K562 (cell line): ENCODE data around the gene DHRS7C. TPM values are rescaled to one million over a fixed set of nuclear protein-coding genes. Genes with fewer than 3 reads are reported as not detected.

Experiments
- ATAC-seq: fragments of 200-7000 bp; cut with Tn5 transposase; 3 replicates; pipeline ENCODE4 v1.9.1; 2020; ENCODE audit warnings: moderate library complexity
- BruUV-seq: library from RNA; stranded (reverse); fragments of 400-500 nt; replicated peaks from 2 replicates; lab custom pipeline; 2021; lab: Mats Ljungman, UMichigan
- CTCF ChIA-PET: fragments of 300-600 bp; formaldehyde crosslinking; extraction: SDS; loops from one replicate; lab custom pipeline; 2021; ENCODE audit warnings: low intra/inter-chr PET ratio; lab: Yijun Ruan, JAX
- POLR2A ChIA-PET: fragments of 300-600, 350-650 bp; sonication (Branson Sonifier 250); formaldehyde crosslinking; extraction: SDS; loops from one replicate; lab custom pipeline; 2021; ENCODE audit warnings: antibody characterized with exemption, inconsistent platforms; lab: Yijun Ruan, JAX
- DNase-seq, 4 experiments: peaks; one replicate each; pipeline versions ENCODE4 v3.0.0 to v3.0.0-alpha.2; 2011 to 2018; ENCODE audit warnings: low spot score in 3 of 4, mixed read lengths in 3 of 4; ENCODE audit errors: extremely low read depth in 1 of 4
- FAIRE-seq: peaks from 2 replicates; lab custom pipeline; 2011; peaks lifted over from hg19 to GRCh38; lab: Jason Lieb, UNC
- H2AFZ ChIP-seq: 2 replicates; pipeline ENCODE4 v1.6.0; 2011; ENCODE audit warnings: low read depth, low read length, control low read depth, inconsistent platforms
- H3K27ac ChIP-seq: fragments of 200-600 bp; 3 replicates; pipeline ENCODE4 v1.8.0; 2011; ENCODE audit warnings: low read depth, mild to moderate bottlenecking, control low read depth, inconsistent platforms, low read length, moderate library complexity, mixed read lengths; ENCODE audit errors: extremely low read depth
- H3K27me3 ChIP-seq, 2 experiments: fragments of 300-600 bp in 1 of 2; 2 replicates in 1 of 2; 3 replicates in 1 of 2; pipeline versions ENCODE4 v1.6.0 to v1.8.0; 2011; ENCODE audit warnings: inconsistent platforms in 2 of 2, low read length in 2 of 2, mild to moderate bottlenecking in 1 of 2, mixed read lengths in 1 of 2, moderate library complexity in 1 of 2; ENCODE audit not compliant: control insufficient read depth in 2 of 2, insufficient read depth in 2 of 2
- H3K36me3 ChIP-seq: fragments of 300-600 bp; 3 replicates; pipeline ENCODE4 v1.8.0; 2011; ENCODE audit warnings: mild to moderate bottlenecking, low read length, inconsistent platforms; ENCODE audit not compliant: control insufficient read depth, insufficient read depth
- H3K4me1 ChIP-seq, 2 experiments: fragments of 200-600 bp in 1 of 2; replicated peaks in 1 of 2; 2 replicates in 1 of 2; 3 replicates in 1 of 2; pipeline versions ENCODE4 v1.5.1 to v1.8.0; 2011; ENCODE audit warnings: inconsistent platforms in 2 of 2, low read length in 2 of 2, mild to moderate bottlenecking in 1 of 2, mixed read lengths in 1 of 2, moderate library complexity in 1 of 2; ENCODE audit not compliant: control insufficient read depth in 2 of 2, insufficient read depth in 2 of 2
- H3K4me2 ChIP-seq: 2 replicates; pipeline ENCODE4 v1.6.1; 2011; ENCODE audit warnings: low read length, control low read depth, inconsistent platforms, mixed read lengths; ENCODE audit not compliant: insufficient read depth
- H3K4me3 ChIP-seq: fragments of 200-600 bp; sonication (generic), shearing (Covaris generic); 2 replicates; pipeline ENCODE4 v1.5.1; 2016; ENCODE audit warnings: control low read depth, inconsistent platforms
- H3K79me2 ChIP-seq: fragments of 200-600 bp; 3 replicates; pipeline ENCODE4 v1.8.0; 2011; ENCODE audit warnings: low read length, inconsistent platforms; ENCODE audit not compliant: control insufficient read depth, insufficient read depth
- H3K9ac ChIP-seq, 2 experiments: 2 replicates each; pipeline versions ENCODE4 v1.6.0 to v1.6.1; 2011; ENCODE audit warnings: low read depth in 2 of 2, low read length in 2 of 2, control low read depth in 1 of 2, inconsistent platforms in 1 of 2, mild to moderate bottlenecking in 1 of 2, mixed read lengths in 1 of 2; ENCODE audit not compliant: insufficient read depth in 1 of 2
- H3K9me1 ChIP-seq: one replicate; pipeline ENCODE4 v1.6.0; 2011; ENCODE audit warnings: inconsistent platforms, mild to moderate bottlenecking, low read length, moderate library complexity; ENCODE audit not compliant: control insufficient read depth, insufficient read depth
- H3K9me3 ChIP-seq: replicated peaks from 2 replicates; pipeline ENCODE4 v1.5.1; 2011; ENCODE audit warnings: low read depth, low read length, inconsistent platforms; ENCODE audit not compliant: control insufficient read depth, insufficient read depth
- H4K20me1 ChIP-seq: replicated peaks from 2 replicates; pipeline ENCODE4 v1.6.1; 2011; ENCODE audit warnings: low read length, inconsistent platforms, mixed read lengths; ENCODE audit not compliant: control insufficient read depth, insufficient read depth
- ADNP ChIP-seq: fragments of 200-800 bp; sonication (Bioruptor generic); IDR thresholded peaks from 2 replicates; pipeline ENCODE4 v1.6.1; 2016; ENCODE audit warnings: missing genetic modification characterization, missing compliant biosample characterization
- FOXP1 ChIP-seq: sonication (generic); formaldehyde crosslinking; IDR thresholded peaks from 2 replicates; pipeline ENCODE4 v1.8.0; 2022; ENCODE audit warnings: mild to moderate bottlenecking, missing genetic modification reagents
- GATA2 ChIP-seq: sonication (generic); formaldehyde crosslinking; IDR thresholded peaks from 2 replicates; pipeline ENCODE4 v1.4.0; 2020; ENCODE audit warnings: mild to moderate bottlenecking, missing genetic modification reagents
- LARP7 ChIP-seq: fragments of 450-650 bp; IDR thresholded peaks from 2 replicates; pipeline ENCODE4 v1.6.1; 2016
- NR4A1 ChIP-seq, 2 experiments: fragments of 250-450 bp in 1 of 2; fragments of 450-650 bp in 1 of 2; sonication (Bioruptor Pico) in 1 of 2; IDR thresholded peaks; 2 replicates each; pipeline versions ENCODE4 v1.4.0 to v1.6.1; 2016 to 2020; ENCODE audit warnings: mild to moderate bottlenecking in 2 of 2, missing compliant biosample characterization in 1 of 2, missing genetic modification characterization in 1 of 2, moderate library complexity in 1 of 2
- SP1 ChIP-seq: sonication (generic); formaldehyde crosslinking; IDR thresholded peaks from 2 replicates; pipeline ENCODE4 v1.8.1; 2022; ENCODE audit warnings: mild to moderate bottlenecking, missing genetic modification reagents
- SREBF2 ChIP-seq: sonication (generic); formaldehyde crosslinking; IDR thresholded peaks from 2 replicates; pipeline ENCODE4 v1.4.0; 2020; ENCODE audit warnings: mild to moderate bottlenecking, missing genetic modification reagents
- WGBS: fragments of 100-300 bp; shearing (Covaris generic); methylation state at CpG from one replicate; pipeline ENCODE4 v1.1.6; 2016; ENCODE audit warnings: low coverage, mixed read lengths; ENCODE audit not compliant: insufficient coverage; ENCODE audit errors: missing lambda C conversion rate; 5-methylcytosine and 5-hydroxymethylcytosine counted together
- in situ Hi-C: fragments of 300-500 bp; cut with MboI; formaldehyde crosslinking; loops from 4 replicates; pipeline ENCODE4 v1.15.0; 2018; ENCODE audit warnings: inconsistent platforms, mixed read lengths
- intact Hi-C: fragments of 100-400 bp; cut with micrococcal nuclease; formaldehyde crosslinking; loops from 2 replicates; pipeline ENCODE4 v1.14.2; 2022
- polyA plus RNA-seq, 8 experiments: library from polyadenylated mRNA; depleted of rRNA in 4 of 8; stranded (reverse) in 5 of 8; unstranded in 3 of 8; fragments of >200 nt; fragmentation: Nextera tagmentation in 2 of 8; fragmentation: Illumina TruSeq in 1 of 8; extraction: Ambion mirVana in 2 of 8; extraction: Trizol in 1 of 8; gene quantifications; 2 replicates each; pipeline versions ENCODE4 v1.2.1 to v1.2.3, GENCODE V29; 2011 to 2014; ENCODE audit warnings: inconsistent platforms in 1 of 8, missing spikeins in 1 of 8
- total RNA-seq, 7 experiments: library from RNA; depleted of rRNA in 6 of 7; stranded (reverse); fragments of >200 nt in 6 of 7; fragmentation: Illumina TruSeq in 2 of 7; extraction: Trizol in 2 of 7; gene quantifications; 2 replicates each; pipeline versions ENCODE4 v1.2.1 to v1.2.3, GENCODE V29; 2011 to 2021; ENCODE audit warnings: low replicate concordance in 1 of 7
- TF ChIP-seq, protein P1 (sequence below): fragments of 450-650 bp; IDR thresholded peaks from 2 replicates; pipeline ENCODE4 v1.6.1; 2014; ENCODE audit warnings: low read depth, mild to moderate bottlenecking, moderate library complexity, borderline replicate concordance

The DHRS7C gene
- total and polyA plus RNA-seq, 9 of the 15 experiments (the other 6 are each of a cell fraction or from before 2014, with no cell fraction given): not detected

- Histone ChIP-seq H3K4me3 (no peak overlapping the region), H3K27me3 (peaks cover 0 to 4% of the 10 kb centered on the region in 2 experiments; a peak in 1 of 5 replicates), H3K4me1 (no peaks in the 10 kb centered on the region), H3K9me3 (no peaks in the 10 kb centered on the region), H3K9me1 (no peaks in the 10 kb centered on the region), H3K4me2 (no peak overlapping the region), H3K27ac (no peak overlapping the region), H3K9ac (no peak overlapping the region), H4K20me1 (no peaks in the 10 kb centered on the region), H3K79me2 (no peaks in the 10 kb centered on the region), H2AFZ (no peak overlapping the region)
- ATAC-seq: no peak
- no peak for FAIRE-seq
- BruUV-seq: no TSS peak
- in situ Hi-C loops (no loop called here), intact Hi-C loops (no loop called here)
- WGBS: 0% methylated on average over 2 of the region's 10 CpGs
- DNase-seq: no peak
- CTCF ChIA-PET: no interaction called here
- TF ChIP-seq GATA2 (CRISPR knock-in tag): no peak
- TF ChIP-seq SREBF2 (CRISPR knock-in tag): no peak
- no peak for TF ChIP-seq SP1 (CRISPR knock-in tag)
- TF ChIP-seq FOXP1 (CRISPR knock-in tag): no peak
- no peak for TF ChIP-seq LARP7
- no peak for TF ChIP-seq ADNP
- TF ChIP-seq, all 486 proteins: peak for 0
- H3K36me3 ChIP-seq: no peaks in the 10 kb centered on the region
- POLR2A ChIA-PET: no interaction called here
Observed at GRCh38 chr17:9816472-9816871, 25.1 kb upstream of the DHRS7C start.

DNA sequence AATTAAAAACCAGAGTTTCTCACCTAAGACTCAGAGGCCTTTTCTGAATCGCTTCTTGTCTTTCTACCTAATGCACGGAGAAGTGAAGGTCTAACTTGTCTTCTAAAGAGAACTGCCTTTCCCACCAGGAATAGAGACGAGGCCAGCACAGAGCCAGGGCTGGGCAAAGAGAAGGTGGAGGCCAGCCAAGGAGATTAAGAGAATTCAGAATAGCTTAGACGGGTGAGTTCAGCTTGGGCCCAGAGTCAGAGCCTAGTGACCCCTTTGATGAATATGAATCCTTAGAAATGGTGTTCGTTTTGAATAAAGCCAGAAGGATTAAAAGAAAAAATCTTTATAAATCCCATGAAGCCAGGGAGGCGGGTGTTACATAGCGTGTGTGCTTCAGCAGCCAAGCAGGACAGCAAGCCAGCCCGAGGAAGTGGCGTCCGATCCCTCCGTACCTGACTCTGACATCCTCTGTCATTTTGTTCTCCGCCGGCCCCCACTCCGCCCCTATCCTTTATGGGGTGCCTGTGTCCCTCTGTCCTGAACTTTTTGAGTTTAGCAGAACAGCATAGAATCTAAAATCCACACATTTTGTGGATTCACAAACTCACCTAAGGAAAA is 23.0 kb upstream of the DHRS7C start:
- WGBS: 5% methylated on average over 14 of the region's 14 CpGs
- H2AFZ ChIP-seq: no peak overlapping the region
- H3K4me1 ChIP-seq: no peaks in the 10 kb centered on the region
- H3K27ac ChIP-seq: no peak overlapping the region
- H3K4me2 ChIP-seq: no peak overlapping the region
- intact Hi-C loops: no loop called here
- TF ChIP-seq NR4A1 (CRISPR knock-in tag; IDR thresholded peaks at IDR 0.05): no peak
- TF ChIP-seq NR4A1 (tag; IDR thresholded peaks at IDR 0.05): no peak
- TF ChIP-seq, protein P1, sequence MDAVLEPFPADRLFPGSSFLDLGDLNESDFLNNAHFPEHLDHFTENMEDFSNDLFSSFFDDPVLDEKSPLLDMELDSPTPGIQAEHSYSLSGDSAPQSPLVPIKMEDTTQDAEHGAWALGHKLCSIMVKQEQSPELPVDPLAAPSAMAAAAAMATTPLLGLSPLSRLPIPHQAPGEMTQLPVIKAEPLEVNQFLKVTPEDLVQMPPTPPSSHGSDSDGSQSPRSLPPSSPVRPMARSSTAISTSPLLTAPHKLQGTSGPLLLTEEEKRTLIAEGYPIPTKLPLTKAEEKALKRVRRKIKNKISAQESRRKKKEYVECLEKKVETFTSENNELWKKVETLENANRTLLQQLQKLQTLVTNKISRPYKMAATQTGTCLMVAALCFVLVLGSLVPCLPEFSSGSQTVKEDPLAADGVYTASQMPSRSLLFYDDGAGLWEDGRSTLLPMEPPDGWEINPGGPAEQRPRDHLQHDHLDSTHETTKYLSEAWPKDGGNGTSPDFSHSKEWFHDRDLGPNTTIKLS: no peak
- H3K4me3 ChIP-seq: no peak overlapping the region
- ChIA-PET POLR2A (no interaction called here), CTCF (no interaction called here)
- H3K9me3 ChIP-seq: no peaks in the 10 kb centered on the region
- H4K20me1 ChIP-seq: no peaks in the 10 kb centered on the region
- no peaks in the 10 kb centered on the region for H3K36me3 ChIP-seq
- no peak overlapping the region for H3K9ac ChIP-seq
- FAIRE-seq: no peak
- H3K27me3 ChIP-seq: peaks cover 0 to 4% of the 10 kb centered on the region in 2 experiments; a peak in 1 of 5 replicates
- DNase-seq: no peak
- no TSS peak for BruUV-seq
- H3K79me2 ChIP-seq: no peaks in the 10 kb centered on the region
- no peaks in the 10 kb centered on the region for H3K9me1 ChIP-seq
- no peak for ATAC-seq
- in situ Hi-C loops: no loop called here
